ENCODE measurements around the gene CBLC.

The CBLC gene, protein sequence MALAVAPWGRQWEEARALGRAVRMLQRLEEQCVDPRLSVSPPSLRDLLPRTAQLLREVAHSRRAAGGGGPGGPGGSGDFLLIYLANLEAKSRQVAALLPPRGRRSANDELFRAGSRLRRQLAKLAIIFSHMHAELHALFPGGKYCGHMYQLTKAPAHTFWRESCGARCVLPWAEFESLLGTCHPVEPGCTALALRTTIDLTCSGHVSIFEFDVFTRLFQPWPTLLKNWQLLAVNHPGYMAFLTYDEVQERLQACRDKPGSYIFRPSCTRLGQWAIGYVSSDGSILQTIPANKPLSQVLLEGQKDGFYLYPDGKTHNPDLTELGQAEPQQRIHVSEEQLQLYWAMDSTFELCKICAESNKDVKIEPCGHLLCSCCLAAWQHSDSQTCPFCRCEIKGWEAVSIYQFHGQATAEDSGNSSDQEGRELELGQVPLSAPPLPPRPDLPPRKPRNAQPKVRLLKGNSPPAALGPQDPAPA

DNA sequence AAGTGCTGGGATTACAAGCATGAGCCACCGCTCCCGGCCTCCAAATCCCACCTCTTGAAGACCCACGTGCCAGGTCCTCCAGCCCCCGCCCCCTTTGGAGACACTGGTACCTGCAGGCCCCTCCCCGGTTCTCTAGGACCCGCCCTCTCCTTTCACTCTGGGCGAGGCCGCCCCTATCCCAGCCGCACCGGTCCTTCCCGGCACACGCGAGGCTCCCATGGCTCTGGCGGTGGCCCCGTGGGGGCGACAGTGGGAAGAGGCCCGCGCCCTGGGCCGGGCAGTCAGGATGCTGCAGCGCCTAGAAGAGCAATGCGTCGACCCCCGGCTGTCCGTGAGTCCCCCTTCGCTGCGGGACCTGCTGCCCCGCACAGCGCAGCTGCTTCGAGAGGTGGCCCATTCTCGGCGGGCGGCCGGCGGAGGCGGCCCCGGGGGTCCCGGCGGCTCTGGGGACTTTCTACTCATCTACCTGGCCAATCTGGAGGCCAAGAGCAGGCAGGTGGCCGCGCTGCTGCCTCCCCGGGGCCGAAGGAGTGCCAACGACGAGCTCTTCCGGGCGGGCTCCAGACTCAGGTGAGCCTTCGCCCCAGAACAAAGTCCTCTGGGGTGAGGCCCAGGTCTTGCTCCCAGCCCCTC is at the start of gene CBLC:
CBLC (plus strand) TSS at position 176 of the 633 bp plus-strand sequence; CDS start at position 218, 42 bp downstream.
- DNase-seq, result peak; percentile 13

DNA sequence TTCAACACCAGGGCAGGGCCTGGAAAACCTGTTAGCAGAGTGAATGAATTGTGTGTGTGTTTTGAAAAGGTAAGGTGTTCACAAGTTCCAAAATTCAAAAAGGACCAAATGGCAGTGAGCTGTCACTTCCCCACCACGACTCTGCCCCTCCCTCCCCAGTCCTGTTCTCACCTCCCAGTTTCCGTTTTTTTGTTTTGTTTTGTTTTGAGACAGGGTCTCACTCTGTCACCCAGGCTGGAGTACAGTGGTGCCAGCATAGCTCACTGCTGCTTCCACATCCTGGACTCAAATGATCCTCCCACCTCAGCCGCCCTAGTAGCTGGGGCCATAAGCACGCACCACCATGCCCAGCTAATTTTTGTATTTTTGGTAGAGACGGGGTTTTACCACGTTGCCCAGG is 49.5 kb upstream of the CBLC start:
- DNase-seq, result no peak

DNA sequence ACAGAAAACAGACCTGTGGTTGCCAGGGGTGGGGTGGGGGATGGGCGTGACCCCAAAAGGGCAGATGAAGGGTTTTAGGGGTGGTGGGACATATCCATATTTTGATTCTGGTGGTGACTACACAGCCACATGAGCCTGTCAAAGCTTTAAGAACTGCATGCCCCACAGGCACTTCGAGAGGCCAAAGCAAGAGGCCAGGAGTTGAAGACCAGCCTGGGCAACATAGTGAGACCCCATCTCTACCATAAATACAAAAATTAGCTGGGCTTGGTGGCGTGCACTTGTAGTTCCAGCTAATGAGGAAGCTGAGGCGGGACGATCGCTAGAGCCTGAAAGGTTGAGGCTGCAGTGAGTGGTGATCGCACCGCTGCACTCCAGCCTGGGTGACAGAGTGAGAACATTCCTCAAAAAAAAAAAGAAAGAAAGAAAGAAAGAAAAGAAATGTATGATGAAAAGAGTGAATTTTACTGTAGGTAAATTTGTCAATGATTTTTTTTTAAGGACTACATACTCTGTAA is 48.1 kb upstream of the CBLC start:
- no peak for DNase-seq

DNA sequence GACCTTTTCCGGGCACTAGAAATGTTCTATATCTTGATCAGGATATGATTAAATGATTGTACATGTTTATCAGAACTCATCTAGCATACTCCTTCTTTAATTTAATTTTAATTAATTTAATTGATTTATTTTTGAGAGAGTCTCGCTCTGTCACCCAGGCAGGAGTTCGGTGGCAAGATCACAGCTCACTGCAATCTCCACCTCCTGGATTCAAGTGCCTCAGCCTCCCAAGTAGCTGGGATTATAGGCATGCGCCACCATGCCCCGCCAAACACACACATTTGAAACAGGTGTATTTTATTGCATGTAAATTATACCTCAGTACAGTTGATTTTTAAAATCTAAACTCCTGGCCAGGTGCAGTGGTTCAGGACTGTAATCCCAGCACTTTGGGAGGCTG is 46.6 kb upstream of the CBLC start:
- no peak for DNase-seq

DNA sequence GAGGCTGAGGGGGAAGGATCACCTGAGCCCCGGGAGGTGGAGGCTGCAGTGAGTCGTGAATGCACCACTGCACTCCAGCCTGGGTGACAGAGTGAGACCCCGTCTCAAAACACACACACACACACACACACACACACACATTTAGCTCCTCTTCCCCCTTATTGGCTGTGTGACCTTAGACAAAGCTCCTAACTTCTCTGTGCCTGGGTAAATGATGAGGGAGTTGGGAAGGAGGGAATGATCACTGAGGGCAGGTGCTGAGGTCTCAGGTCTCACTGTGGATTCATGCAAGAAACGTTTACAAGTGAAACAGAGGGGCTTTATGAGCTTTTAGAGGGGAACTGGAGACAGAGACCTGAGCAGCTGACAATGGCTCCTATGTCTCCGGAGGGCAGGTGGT is 46.1 kb upstream of the CBLC start:
- DNase-seq, result no peak

DNA sequence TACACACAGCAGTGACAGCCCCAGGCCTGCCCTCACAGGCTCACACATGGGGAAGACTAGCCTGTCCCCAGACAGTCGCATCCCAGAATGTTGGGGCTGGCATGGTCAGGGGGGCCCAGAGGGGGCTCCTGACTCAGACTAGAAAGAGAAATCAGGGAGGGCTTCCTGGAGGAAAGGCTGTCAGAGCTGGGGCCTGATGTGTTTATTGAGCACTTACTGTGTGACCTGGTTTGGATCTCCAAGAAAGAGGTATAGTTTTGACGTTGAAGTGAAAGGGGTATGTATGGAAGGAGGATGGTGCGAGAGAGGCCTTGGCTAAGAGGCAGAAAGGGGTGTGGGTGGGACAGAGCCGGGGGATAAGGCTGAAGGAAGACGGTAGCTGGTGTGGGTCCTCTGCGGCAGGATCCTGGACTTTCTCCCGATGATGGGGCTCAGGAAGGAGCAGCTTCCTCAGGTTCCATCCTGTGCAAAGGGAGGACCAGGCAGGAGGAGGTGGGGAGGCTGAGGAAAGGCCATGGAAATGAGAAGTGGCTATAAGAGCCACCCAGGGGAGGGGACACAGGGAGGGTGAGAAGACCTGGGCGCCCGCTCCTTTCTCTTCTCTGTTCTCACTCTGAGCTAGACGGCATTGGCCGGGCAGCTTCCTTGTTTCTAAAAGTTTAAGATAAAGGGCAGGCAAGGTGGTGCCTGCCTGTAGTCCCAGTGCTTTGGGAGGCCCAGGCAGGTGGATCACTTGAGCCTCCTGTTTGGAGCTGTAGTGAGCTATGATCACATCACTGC is 45.3 kb upstream of the CBLC start:
- DNase-seq, result no peak

DNA sequence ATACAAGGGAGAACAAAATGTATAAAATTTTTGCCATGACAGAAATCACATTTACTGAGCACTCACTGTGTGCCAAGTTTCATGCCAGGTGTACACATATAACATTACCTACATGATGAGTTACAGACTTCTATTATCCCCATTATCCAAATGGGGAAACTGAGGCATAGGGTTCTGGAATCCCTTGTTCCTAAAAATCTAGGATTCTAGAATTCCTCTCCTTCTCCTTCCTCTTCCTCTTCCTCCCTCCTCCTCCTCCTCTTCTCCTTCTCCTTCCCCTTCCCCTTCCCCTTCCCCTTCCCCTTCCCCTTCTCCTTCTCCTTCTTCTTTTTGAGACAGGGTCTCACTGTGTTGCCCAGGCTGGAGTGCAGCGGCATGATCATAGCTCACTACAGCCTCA is 43.3 kb upstream of the CBLC start:
- no peak for DNase-seq

DNA sequence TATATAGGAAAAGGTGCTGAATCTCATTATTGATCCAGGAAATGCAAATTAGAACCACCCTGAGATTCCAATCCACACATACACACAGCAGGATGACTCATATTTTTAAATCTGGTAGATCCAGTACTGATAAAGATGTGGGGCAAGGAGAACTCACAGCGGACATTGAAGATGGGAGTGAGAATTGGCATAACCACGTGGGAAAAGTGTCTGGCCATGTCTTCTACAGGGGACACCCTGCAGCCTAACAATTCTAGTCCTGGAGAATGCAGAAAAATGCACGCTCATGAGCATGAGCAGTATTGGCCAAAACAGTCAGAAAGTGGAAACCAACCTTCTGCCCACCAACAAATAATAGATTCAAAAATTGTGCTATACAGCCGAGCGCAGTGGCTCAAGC is 42.7 kb upstream of the CBLC start:
- DNase-seq, result no peak

DNA sequence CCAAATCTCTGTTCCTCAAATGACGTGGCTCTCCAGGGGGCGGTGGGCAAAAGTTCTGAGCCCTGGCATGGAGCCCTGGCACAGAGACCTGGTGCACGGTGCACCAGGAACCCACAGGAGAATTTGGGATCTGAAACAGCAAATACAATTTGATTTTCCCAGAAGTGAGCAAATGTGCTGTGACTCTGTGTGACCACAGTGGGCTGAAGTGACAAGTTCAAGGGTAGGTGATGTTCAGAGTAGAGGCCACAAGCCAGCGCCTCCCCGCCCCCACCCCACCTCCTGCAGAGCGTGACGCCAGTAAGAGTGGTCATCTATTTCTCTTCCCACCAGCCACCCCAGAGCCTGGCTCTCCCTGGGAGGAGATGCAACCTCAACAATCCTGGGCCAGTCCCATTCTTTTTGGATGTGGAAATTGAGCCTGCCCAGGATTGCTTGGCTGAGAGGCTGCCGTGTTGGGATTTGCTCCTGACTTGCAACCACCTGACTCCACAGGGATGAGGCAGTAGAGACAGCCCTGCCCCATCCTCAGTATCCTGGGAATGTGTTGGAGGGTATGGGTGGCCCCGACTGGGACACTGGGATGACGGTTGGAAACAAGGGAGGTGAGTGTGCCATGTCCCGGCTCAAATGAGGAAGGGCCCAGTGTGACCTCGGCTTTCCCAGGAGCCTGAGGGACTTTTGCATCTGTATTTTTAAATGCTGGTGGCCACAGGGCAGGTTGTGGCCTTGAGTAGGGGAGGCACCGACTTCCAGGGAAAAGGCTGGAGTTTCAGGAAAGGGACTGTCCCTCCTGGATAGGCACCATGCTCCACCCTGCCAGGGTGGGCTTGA is 40.2 kb upstream of the CBLC start:
- DNase-seq, result no peak

DNA sequence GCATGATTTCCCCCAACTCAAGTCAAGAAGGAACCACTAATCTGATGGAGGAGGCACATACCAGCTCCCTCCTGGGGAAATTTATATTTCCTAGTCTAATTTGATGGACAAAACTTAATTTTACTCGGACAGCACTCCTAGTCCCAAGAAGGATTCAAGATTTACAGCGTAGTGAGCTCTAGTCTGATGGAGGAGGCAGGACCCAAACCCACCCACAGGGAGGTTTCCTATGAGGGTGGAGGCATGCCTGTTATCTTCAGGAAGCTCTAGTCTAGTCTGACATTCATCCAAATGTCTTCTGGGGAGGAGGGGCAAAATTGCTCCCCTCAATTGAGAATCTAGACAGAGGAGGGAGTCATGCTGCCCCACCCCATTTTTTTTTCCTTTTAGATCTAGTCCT is 39.6 kb upstream of the CBLC start:
- no peak for DNase-seq

DNA sequence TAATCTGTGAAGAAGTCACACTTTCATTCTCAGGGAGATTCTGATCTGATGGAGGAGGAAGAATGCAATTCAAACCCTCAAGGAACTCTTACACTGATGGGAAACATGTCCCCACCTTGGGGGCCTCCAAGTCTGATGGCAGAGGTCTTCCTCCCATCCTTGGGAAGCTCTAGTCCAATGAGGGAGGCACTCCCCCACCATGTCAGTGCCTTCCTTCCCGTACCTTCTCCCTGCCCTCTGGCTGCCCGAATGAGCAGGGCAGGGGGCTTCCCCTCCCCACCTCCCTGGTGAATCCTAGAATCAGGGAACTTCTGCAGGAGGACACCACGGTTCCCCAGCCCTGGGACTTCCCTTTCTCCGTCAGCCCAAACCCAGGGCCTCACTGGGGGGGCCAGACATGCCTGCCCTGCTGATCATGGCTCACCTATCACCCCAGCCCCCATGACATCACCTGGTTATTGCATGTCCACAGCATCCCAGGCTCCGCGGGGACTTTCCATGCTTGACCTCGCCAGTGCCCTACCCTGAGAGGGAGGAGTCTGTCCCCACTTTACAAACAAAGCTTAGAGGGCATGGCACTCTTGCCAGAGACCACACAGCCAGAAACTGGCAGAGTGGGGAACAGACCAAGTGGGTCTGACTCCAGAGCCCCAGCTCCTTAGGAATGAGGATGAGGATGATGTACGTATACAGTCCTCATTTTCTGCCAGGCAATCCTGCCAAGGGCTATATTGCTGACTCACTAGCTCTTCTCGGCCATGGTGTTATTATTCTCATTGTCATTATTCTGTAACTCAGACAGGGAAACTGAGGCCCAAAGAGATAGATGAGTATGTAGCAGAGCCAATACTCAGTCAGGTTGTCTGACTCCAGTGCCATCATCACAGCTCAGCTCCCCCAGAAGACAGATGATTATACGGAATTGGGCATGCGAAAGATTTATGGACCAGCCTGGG is 38.8 kb upstream of the CBLC start:
- no peak for DNase-seq

DNA sequence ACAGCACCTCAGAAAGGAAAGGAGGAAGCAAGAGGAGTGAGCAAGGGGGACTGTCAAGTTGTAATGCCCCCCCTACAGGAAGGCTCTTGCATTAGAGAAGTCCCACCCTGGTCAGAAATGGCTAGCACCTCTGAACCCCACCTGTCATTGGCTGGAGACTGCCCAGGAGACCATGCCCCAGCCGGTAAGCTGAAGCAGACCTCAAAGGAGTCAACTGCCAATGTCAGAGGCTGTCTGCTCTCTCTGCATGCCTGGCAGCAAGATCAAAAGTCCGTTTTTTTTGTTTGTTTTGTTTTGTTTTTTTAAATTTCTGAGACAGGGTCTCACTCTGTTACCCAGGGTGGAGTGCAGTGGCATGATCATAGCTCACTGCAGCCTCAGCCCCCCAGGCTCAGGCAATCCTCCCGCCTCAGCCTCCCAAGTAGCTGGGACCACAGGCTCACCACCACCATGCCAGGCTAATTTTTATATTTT is 37.3 kb upstream of the CBLC start:
- no peak for DNase-seq

DNA sequence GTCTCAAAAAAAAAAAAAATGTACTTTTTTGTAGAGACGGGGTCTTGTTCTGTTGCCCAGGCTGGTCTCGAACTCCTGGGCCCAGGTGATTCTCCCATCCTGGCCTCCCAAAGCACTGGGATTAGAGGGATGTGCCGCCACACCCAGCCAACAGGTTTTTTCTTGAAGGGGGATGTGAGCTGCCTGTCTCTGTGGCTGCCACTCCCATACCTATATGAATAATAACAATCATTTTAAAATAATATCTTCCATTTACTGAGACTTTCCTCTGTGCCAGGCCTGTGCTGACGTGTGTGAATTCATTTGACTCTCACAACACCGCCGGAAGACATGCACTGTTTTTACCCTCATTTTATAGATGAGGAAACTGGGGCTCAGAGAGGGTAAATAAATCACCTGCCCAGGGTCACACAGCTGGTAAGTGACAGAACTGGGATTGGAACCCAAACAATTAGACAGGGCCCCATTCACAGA is 36.4 kb upstream of the CBLC start:
- DNase-seq, result no peak

DNA sequence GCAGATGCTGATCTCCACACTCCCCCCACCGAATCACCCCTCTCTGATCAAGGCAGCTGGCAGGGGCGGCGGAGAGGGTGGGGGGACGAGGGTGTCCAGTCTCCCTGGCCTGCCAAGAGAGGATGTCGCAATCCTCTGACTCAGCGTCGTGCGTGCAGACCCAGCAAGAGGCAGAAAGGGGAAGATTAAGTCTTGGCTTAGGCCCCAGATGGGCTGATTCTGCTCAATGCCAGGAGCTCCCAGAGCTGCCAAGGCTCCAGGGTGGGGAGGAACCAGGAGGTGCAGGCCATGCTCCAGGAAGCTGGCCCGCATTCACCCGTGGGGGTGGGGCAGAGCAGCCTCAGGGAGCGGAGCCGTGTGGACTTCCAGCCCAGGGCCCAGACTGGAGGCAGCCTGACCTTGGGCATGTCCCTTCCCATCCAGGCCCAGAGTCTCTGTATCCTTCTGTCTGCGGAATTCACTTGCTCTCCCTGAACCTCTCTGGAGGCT is 35.8 kb upstream of the CBLC start:
- DNase-seq, result no peak

DNA sequence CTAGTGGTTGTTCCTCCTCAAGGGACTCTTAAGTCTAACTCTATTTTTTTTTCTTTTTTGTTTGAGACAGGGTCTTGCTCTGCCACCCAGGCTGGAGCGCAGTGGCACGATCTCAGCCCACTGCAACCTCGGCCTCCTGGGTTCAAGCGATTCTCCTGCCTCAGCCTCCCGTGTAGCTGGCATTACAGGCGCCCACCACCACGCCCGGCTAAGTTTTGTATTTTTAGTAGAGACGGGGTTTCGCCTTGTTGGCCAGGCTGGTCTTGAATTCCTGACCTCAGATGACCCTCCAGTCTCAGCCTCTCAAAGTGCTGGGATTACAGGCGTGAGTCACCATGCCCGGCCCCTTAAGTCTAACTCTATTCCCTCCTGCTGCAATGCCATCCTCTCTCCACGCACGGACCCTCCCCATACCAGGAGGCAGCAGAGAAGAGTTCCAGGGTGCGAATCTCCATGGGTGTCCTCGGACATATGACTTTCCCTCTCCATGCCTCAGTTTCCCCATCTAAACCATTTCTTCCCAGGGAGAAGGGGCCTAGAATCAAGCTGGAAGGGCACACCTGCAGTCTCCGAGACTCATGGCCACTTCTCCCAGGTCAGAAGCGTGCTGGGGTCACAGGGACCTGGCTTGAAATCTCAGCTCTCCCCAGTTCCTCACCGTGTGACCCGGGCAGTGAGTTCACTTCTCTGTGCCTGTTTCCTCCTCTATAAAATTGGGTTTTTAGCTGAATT is 35.2 kb upstream of the CBLC start:
- DNase-seq, result no peak

DNA sequence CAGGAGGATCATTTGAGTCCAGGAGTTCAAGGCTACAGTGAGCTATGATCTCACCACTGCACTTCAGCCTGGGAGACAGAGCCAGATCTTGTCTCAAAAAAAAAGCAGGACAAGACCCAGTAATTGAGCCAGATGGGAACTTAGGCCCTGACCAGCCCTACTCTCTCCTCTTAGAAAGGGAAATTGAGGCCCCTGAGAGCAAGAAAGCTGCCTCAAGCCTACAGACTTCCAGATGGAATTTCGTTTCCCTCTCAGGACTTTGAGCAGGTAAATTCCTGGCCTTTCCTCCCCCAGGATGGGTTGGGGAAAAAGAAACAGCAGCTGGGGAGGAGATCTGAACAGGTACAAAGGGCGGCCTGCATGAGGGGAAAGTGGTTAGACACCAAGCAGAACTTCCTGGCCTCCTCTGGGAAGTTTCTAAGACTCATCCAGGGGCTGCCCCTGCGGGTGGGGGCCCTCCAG is 32.8 kb upstream of the CBLC start:
- DNase-seq, result no peak

DNA sequence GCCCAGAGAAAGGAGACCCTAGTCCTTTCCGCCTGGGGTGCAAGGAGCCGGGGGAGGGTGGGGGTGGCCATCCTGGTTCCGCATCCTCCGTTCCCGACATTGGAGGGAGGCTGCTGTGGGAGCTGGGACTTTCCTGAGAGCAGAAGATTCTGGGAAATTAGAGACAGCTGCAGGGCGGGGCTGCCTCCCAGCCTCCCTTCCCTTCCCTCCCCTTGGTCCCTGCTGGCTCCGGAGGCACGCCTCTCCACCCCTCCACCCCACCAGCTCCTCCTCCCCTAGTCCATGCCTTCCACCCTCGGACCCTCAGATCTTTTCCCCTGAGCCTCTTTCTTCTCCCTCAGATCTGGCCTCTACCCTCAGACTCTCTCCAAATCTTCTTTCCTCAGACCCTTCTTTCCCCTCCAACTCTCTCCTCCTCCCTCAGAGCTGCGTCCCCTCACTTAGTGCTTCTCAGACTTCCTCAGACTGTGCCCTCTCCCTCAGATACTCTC is 32.3 kb upstream of the CBLC start:
- no peak for DNase-seq

DNA sequence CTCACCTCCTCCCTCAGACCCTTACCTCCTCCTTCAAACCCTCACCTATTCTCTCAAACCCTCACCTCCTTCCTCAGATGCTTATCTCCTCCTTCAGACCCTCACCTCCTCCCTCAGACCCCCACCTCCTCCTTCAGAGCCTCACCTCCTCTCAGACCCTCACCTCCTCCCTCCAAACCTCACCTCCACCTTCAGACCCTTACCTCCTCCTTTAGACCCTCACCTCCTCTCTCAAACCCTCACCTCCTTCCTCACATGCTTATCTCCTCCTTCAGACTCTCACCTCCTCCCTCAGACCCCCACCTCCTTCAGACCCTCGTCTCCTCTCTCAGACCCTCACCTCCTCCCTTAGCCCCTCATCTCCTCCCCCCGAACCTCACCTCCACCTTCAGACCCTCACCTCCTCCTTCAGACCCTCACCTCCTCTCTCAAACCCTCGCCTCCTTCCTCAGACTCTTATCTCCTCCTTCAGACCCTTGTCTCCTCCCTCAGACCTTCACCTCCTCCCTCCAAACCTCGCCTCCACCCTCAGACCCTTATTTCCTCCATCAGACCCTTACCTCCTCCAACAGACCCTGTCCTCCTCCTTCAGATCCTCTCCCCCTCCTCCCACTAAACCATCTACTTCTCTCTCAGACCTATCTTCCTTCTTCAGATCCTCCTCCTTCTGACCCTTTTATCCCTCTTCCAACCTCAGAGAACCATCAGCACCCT is 31.6 kb upstream of the CBLC start:
- no peak for DNase-seq

DNA sequence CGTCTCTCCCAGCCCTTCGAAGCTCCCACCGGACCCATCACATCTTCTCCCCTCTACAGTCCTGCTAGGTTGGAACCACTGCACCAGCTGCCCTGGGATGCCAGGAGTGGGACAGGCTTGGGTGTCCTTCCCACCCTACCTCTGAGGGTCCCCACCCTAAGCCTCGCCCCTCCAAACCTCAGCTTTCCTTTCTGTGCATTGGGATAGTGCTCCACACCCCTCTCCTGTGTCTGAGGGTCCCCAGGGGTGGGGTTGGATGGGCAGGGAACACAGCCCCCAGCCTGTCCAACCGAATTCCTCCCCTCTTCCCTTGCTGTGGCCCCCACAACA is 31.1 kb upstream of the CBLC start:
- DNase-seq, result no peak
